Measurements from ENCODE around the gene CNNM2. TPM values are rescaled to one million over a fixed set of nuclear protein-coding genes. Genes with fewer than 3 reads are reported as not detected.

Gene CNNM2
- total RNA-seq, 1 donor from 2014 or later, result 3.9 TPM

- no peak overlapping the region for H3K4me3 ChIP-seq (ENCODE audit: low read depth, low read length)
- TF ChIP-seq CTCF (IDR thresholded peaks at IDR 0.05; ENCODE audit: insufficient read depth, low read length, severe bottlenecking), result no peak
- FAIRE-seq (no peak), DNase-seq (ENCODE audit: low read depth) (no peak)
- H3K27me3 ChIP-seq (ENCODE audit: control insufficient read depth, insufficient read depth, low read length), result no peaks in the 10 kb centered on the region
- peaks cover 18% of the 10 kb centered on the region for H3K36me3 ChIP-seq (ENCODE audit: control insufficient read depth, insufficient read depth, low read length)
Measured at GRCh38 chr10:103100620-103101019, 182.5 kb downstream of the CNNM2 start.

GRCh38 chr10:103102195-103102594 lies 184.1 kb downstream of the CNNM2 start:
- no peak for TF ChIP-seq CTCF (IDR thresholded peaks at IDR 0.05; ENCODE audit: insufficient read depth, low read length, severe bottlenecking)
- H3K27me3 ChIP-seq (ENCODE audit: control insufficient read depth, insufficient read depth, low read length), result no peaks in the 10 kb centered on the region
- FAIRE-seq, result no peak
- peaks cover 20% of the 10 kb centered on the region for H3K36me3 ChIP-seq (ENCODE audit: control insufficient read depth, insufficient read depth, low read length)
- DNase-seq (ENCODE audit: low read depth), result no peak
- H3K4me3 ChIP-seq (ENCODE audit: low read depth, low read length), result no peak overlapping the region

- Histone ChIP-seq H3K4me3 (ENCODE audit: low read depth, low read length) (no peak overlapping the region), H3K27me3 (ENCODE audit: control insufficient read depth, insufficient read depth, low read length) (no peaks in the 10 kb centered on the region), H3K36me3 (ENCODE audit: control insufficient read depth, insufficient read depth, low read length) (peaks cover 15% of the 10 kb centered on the region)
- no peak for FAIRE-seq
- no peak for DNase-seq (ENCODE audit: low read depth)
- TF ChIP-seq CTCF (IDR thresholded peaks at IDR 0.05; ENCODE audit: insufficient read depth, low read length, severe bottlenecking), result no peak
Measured at GRCh38 chr10:103103989-103104388, 185.9 kb downstream of the CNNM2 start.

- no peak for FAIRE-seq
- H3K27me3 ChIP-seq (ENCODE audit: control insufficient read depth, insufficient read depth, low read length), result no peaks in the 10 kb centered on the region
- no peak for TF ChIP-seq CTCF (IDR thresholded peaks at IDR 0.05; ENCODE audit: insufficient read depth, low read length, severe bottlenecking)
- H3K36me3 ChIP-seq (ENCODE audit: control insufficient read depth, insufficient read depth, low read length), result peaks cover 11% of the 10 kb centered on the region
- no peak overlapping the region for H3K4me3 ChIP-seq (ENCODE audit: low read depth, low read length)
- DNase-seq (ENCODE audit: low read depth), result no peak
Measured at GRCh38 chr10:103104721-103105120, 186.6 kb downstream of the CNNM2 start.

- peaks cover 7% of the 10 kb centered on the region for H3K36me3 ChIP-seq (ENCODE audit: control insufficient read depth, insufficient read depth, low read length)
- no peak for FAIRE-seq
Measured at GRCh38 chr10:103105462-103105861, 187.4 kb downstream of the CNNM2 start.

More at GRCh38 chr10:103105462-103105861, 187.4 kb downstream of the CNNM2 start:
- H3K27me3 ChIP-seq (ENCODE audit: control insufficient read depth, insufficient read depth, low read length), result no peaks in the 10 kb centered on the region
- no peak for DNase-seq (ENCODE audit: low read depth)
- TF ChIP-seq CTCF (IDR thresholded peaks at IDR 0.05; ENCODE audit: insufficient read depth, low read length, severe bottlenecking), result no peak
- H3K4me3 ChIP-seq (ENCODE audit: low read depth, low read length), result no peak overlapping the region
